ENCODE results near the gene TTYH3. TPM values are rescaled to one million over a fixed set of nuclear protein-coding genes. Genes with fewer than 3 reads are reported as not detected.
A peak's percentile ranks its signal among the peaks of the same experiment; 100 is the strongest.

The TTYH3 gene
- total RNA-seq, 1 experiment from 2014 or later = 122 TPM

DNA sequence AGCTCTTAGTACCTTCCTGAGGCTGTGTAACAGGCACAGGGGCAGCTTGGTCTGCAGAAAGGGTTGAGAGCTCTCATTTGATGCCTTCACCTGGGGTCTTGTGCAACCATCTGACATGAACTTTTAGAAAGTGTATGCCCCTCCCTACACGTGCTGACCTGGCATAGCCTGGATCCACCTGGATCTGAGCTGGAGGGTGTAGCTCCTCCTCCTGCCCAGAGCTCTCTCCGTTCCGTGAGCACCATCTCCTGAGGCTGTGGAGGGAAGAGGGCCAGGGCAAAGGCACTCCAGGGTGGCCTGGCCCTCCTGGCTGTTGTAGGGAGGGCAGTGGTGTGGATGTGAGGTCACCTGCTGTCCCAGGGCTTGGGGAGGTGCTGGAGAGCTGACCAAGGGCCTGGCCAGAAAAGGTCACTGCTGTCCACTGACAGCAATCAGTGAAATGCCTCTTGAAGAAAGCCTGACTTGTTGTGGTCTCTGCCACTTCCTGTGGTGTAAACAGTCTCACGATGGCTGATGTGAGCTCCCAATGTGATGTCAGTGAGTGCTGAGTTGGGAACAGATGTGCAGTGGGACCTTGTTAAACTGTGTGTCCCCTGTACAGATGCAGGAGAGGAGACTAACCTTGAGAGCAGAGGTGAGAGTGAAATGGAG is 79.2 kb downstream of the TTYH3 start:
- Histone ChIP-seq H3K79me2 (ENCODE audit: insufficient read depth, low read length) (no peaks in the 10 kb centered on the region), H3K27ac (ENCODE audit: insufficient read length, low read depth, low read length) (no peak overlapping the region), H2AK5ac (ENCODE audit: insufficient read length, low read length) (no peak overlapping the region), H3K23me2 (ENCODE audit: insufficient read length, low read depth, low read length, poor library complexity, severe bottlenecking) (no peaks in the 10 kb centered on the region), H3K23ac (ENCODE audit: insufficient read length, low read depth, low read length) (no peak overlapping the region), H3K4me2 (ENCODE audit: insufficient read depth, insufficient read length, low read length) (no peak overlapping the region), H3K79me1 (ENCODE audit: insufficient read depth, low read depth, low read length, poor library complexity, severe bottlenecking) (no peaks in the 10 kb centered on the region), H3K9me3 (ENCODE audit: control insufficient read depth, low read depth, low read length) (no peaks in the 10 kb centered on the region), H3K9ac (ENCODE audit: extremely low read depth, insufficient read length, low read length) (no peak overlapping the region), H2BK120ac (ENCODE audit: low read depth, low read length, poor library complexity, severe bottlenecking) (no peak overlapping the region), H4K5ac (ENCODE audit: insufficient read length, low read depth, low read length) (no peak overlapping the region), H2BK15ac (ENCODE audit: low read depth, low read length) (no peak overlapping the region), H4K91ac (ENCODE audit: insufficient read length, low read depth, low read length) (no peak overlapping the region), H3K4me1 (ENCODE audit: insufficient read depth, low read length) (no peaks in the 10 kb centered on the region), H2BK20ac (ENCODE audit: low read depth, low read length, poor library complexity, severe bottlenecking) (no peak overlapping the region), H3K56ac (ENCODE audit: insufficient read length, low read depth, low read length) (no peak overlapping the region), H4K8ac (replicated peaks; ENCODE audit: insufficient read length, low read depth, low read length) (no peak overlapping the region), H3K14ac (ENCODE audit: insufficient read depth, low read length) (no peak overlapping the region), H2BK5ac (ENCODE audit: insufficient read length, low read length) (no peak overlapping the region), H2AFZ (ENCODE audit: low read length) (no peak overlapping the region), H4K20me1 (ENCODE audit: control insufficient read depth, insufficient read depth, insufficient read length) (no peaks in the 10 kb centered on the region), H3K27me3 (ENCODE audit: insufficient read depth, low read length) (no peaks in the 10 kb centered on the region), H2BK12ac (ENCODE audit: insufficient read length, low read depth, low read length) (no peak overlapping the region), H3K18ac (ENCODE audit: insufficient read length, low read depth, low read length) (no peak overlapping the region), H3K4ac (ENCODE audit: low read depth, low read length) (no peak overlapping the region), H3T11ph (ENCODE audit: low read length) (no peak overlapping the region)
- no peaks in the 10 kb centered on the region; a peak in 1 of 5 replicates for H3K9me3 Mint-ChIP-seq
- DNase-seq = no peak
- no peak overlapping the region; a peak in 1 of 5 replicates for H3K4me3 Mint-ChIP-seq
- peaks cover 1% of the 10 kb centered on the region for H3K27me3 Mint-ChIP-seq (ENCODE audit: low read depth)
- H3K27ac Mint-ChIP-seq = peak overlapping the region in 1 of 3 experiments; percentile 62; a peak in 1 of 7 replicates
- TF ChIP-seq CTCF (conservative IDR thresholded peaks at IDR 0.05) = no peak
- WGBS (ENCODE audit: extremely low coverage, insufficient read length, low lambda C conversion rate) = no CpG with 5 or more reads among the region's 4 CpGs
- H3K4me1 Mint-ChIP-seq = peaks cover 17 to 20% of the 10 kb centered on the region in 2 experiments
- peaks cover 8 to 25% (median 22%) of the 10 kb centered on the region in 3 experiments for H3K36me3 Mint-ChIP-seq (ENCODE audit: insufficient read depth in 1 of 3, low read depth in 3 of 3)
